IMR-90 (cell line): ENCODE measurements around the gene FGFRL1. TPM values are rescaled to one million over a fixed set of nuclear protein-coding genes. Genes with fewer than 3 reads are reported as not detected.
"Not testable (repeated sequence)": the region's sequence is repeated elsewhere in the genome, so short reads cannot be mapped to it uniquely, and the experiment has no call there.

ENCODE experiments used
- ATAC-seq: fragments of 200-7000 bp; cut with Tn5 transposase; 2 replicates; pipeline ENCODE4 v1.9.1; 2020; ENCODE audit warnings: low read depth, mild to moderate bottlenecking, moderate library complexity
- BruUV-seq: library from RNA; stranded (reverse); fragments of 400-500 nt; replicated peaks from 2 replicates; lab custom pipeline; 2021; lab: Mats Ljungman, UMichigan
- CTCF ChIA-PET: fragments of 300-600 bp; formaldehyde crosslinking; extraction: SDS; loops from one replicate; lab custom pipeline; 2021; ENCODE audit warnings: antibody characterized with exemption; lab: Yijun Ruan, JAX
- POLR2A ChIA-PET: fragments of 300-600 bp; sonication (Branson Sonifier 250); formaldehyde crosslinking; loops from one replicate; lab custom pipeline; 2022; ENCODE audit warnings: antibody characterized with exemption; ENCODE audit not compliant: unreplicated experiment; lab: Charles Lee
- DNase-seq: peaks from one replicate; pipeline ENCODE4 v3.0.0; 2013
- H2AFZ ChIP-seq: replicated peaks from 2 replicates; pipeline ENCODE3; 2013; ENCODE audit warnings: low read length, mild to moderate bottlenecking; ENCODE audit not compliant: poor library complexity
- H2AK5ac ChIP-seq: 2 replicates; pipeline ENCODE4 v1.6.1; 2013; ENCODE audit warnings: low read depth, low read length, inconsistent platforms
- H2AK9ac ChIP-seq: replicated peaks from 2 replicates; pipeline ENCODE3; 2013; ENCODE audit warnings: mild to moderate bottlenecking, low read depth, low read length, moderate library complexity; ENCODE audit not compliant: poor library complexity
- H2BK120ac ChIP-seq: 2 replicates; pipeline ENCODE4 v1.6.1; 2013; ENCODE audit warnings: low read depth, low read length, inconsistent platforms
- H2BK15ac ChIP-seq: 3 replicates; pipeline ENCODE4 v1.6.1; 2013; ENCODE audit warnings: low read depth, low read length, inconsistent platforms
- H2BK20ac ChIP-seq: 2 replicates; pipeline ENCODE4 v1.6.1; 2013; ENCODE audit warnings: low read depth, mild to moderate bottlenecking, inconsistent platforms, low read length, moderate library complexity
- H2BK5ac ChIP-seq: 2 replicates; pipeline ENCODE4 v1.6.1; 2013; ENCODE audit warnings: mild to moderate bottlenecking, low read depth, low read length, inconsistent platforms; ENCODE audit not compliant: poor library complexity, severe bottlenecking
- H3K14ac ChIP-seq: replicated peaks from 2 replicates; pipeline ENCODE4 v1.6.1; 2013; ENCODE audit warnings: low read depth, low read length, inconsistent platforms
- H3K18ac ChIP-seq: 2 replicates; pipeline ENCODE4 v1.6.1; 2013; ENCODE audit warnings: low read depth, low read length, control low read depth
- H3K23ac ChIP-seq: 2 replicates; pipeline ENCODE4 v1.6.1; 2013; ENCODE audit warnings: low read depth, low read length, inconsistent platforms
- H3K27ac ChIP-seq: 2 replicates; pipeline ENCODE4 v1.5.1; 2013; ENCODE audit warnings: mild to moderate bottlenecking, control low read depth, low read length; ENCODE audit not compliant: insufficient read depth
- H3K27me3 ChIP-seq: 2 replicates; pipeline ENCODE4 v1.6.1; 2013; ENCODE audit warnings: low read length; ENCODE audit not compliant: control insufficient read depth, insufficient read depth
- H3K36me3 ChIP-seq: 2 replicates; pipeline ENCODE4 v1.6.1; 2013; ENCODE audit warnings: low read length, mixed read lengths; ENCODE audit not compliant: control insufficient read depth, insufficient read depth
- H3K4ac ChIP-seq: 2 replicates; pipeline ENCODE4 v1.6.1; 2013; ENCODE audit warnings: low read depth, low read length, inconsistent platforms
- H3K4me1 ChIP-seq: 2 replicates; pipeline ENCODE4 v1.6.1; 2013; ENCODE audit warnings: low read length, mixed read lengths; ENCODE audit not compliant: control insufficient read depth, insufficient read depth
- H3K4me2 ChIP-seq: 2 replicates; pipeline ENCODE4 v1.6.1; 2013; ENCODE audit warnings: low read depth, mild to moderate bottlenecking, control low read depth, low read length, moderate library complexity
- H3K4me3 ChIP-seq: 2 replicates; pipeline ENCODE4 v1.5.1; 2013; ENCODE audit warnings: low read depth, mild to moderate bottlenecking, control low read depth, low read length, moderate library complexity; ENCODE audit not compliant: insufficient read depth
- H3K56ac ChIP-seq: 2 replicates; pipeline ENCODE4 v1.6.1; 2013; ENCODE audit warnings: low read length, inconsistent platforms; ENCODE audit not compliant: insufficient read depth; ENCODE audit errors: extremely low read depth
- H3K79me1 ChIP-seq, 2 experiments: 2 replicates each; pipeline ENCODE4 v1.6.1; 2013; ENCODE audit warnings: low read length in 2 of 2, inconsistent platforms in 1 of 2, low read depth in 1 of 2
- H3K9ac ChIP-seq: 2 replicates; pipeline ENCODE4 v1.6.1; 2013; ENCODE audit warnings: low read depth, low read length, control low read depth
- H3K9me1 ChIP-seq: 2 replicates; pipeline ENCODE4 v1.6.1; 2013; ENCODE audit warnings: low read length, inconsistent platforms; ENCODE audit not compliant: insufficient read depth
- H3K9me3 ChIP-seq: 2 replicates; pipeline ENCODE4 v1.6.1; 2013; ENCODE audit warnings: low read length; ENCODE audit not compliant: control insufficient read depth, insufficient read depth
- H4K20me1 ChIP-seq: 2 replicates; pipeline ENCODE4 v1.6.1; 2013; ENCODE audit warnings: low read length, inconsistent platforms; ENCODE audit not compliant: insufficient read depth
- H4K5ac ChIP-seq: 2 replicates; pipeline ENCODE4 v1.6.1; 2013; ENCODE audit warnings: mild to moderate bottlenecking, low read depth, low read length, control low read depth
- H4K8ac ChIP-seq, 2 experiments: 2 replicates each; pipeline ENCODE4 v1.6.1; 2013; ENCODE audit warnings: low read depth in 2 of 2, low read length in 2 of 2, control low read depth in 1 of 2, inconsistent platforms in 1 of 2
- H4K91ac ChIP-seq: 2 replicates; pipeline ENCODE4 v1.6.1; 2013; ENCODE audit warnings: low read depth, low read length, inconsistent platforms; ENCODE audit not compliant: insufficient read depth
- BHLHE40 ChIP-seq: fragments of 150-350 bp; IDR thresholded peaks from 2 replicates; pipeline ENCODE4 v1.6.1; 2016; ENCODE audit warnings: mild to moderate bottlenecking, low read depth, low read length
- MXI1 ChIP-seq: IDR thresholded peaks from 2 replicates; pipeline ENCODE4 v1.6.1; 2012; ENCODE audit warnings: low read depth, mild to moderate bottlenecking, low read length, moderate library complexity, borderline replicate concordance
- POLR2A ChIP-seq: IDR thresholded peaks from 2 replicates; pipeline ENCODE4 v1.6.1; 2012; ENCODE audit warnings: mild to moderate bottlenecking, low read depth, low read length
- RAD21 ChIP-seq: IDR thresholded peaks from 2 replicates; pipeline ENCODE4 v1.6.1; 2012; ENCODE audit warnings: low read length, improper control_type of control experiment
- RCOR1 ChIP-seq: IDR thresholded peaks from 2 replicates; pipeline ENCODE4 v1.6.1; 2012; ENCODE audit warnings: mild to moderate bottlenecking, low read length, improper control_type of control experiment; ENCODE audit not compliant: insufficient replicate concordance
- SMC3 ChIP-seq: fragments of 150-350 bp; IDR thresholded peaks from 2 replicates; pipeline ENCODE4 v1.6.1; 2016; ENCODE audit warnings: low read depth, mild to moderate bottlenecking, antibody characterized with exemption, low read length, moderate library complexity
- WGBS, 2 experiments: methylation state at CpG; one replicate each; pipeline versions ENCODE4 v1.1.5 to v1.1.7; 2013; ENCODE audit warnings: missing lambda C conversion rate in 2 of 2; ENCODE audit not compliant: insufficient read length in 1 of 2; ENCODE audit errors: extremely low coverage in 2 of 2; 5-methylcytosine and 5-hydroxymethylcytosine counted together
- dilution Hi-C: fragments of 300-500 bp; cut with HindIII; formaldehyde crosslinking; loops from one replicate; pipeline ENCODE4 v1.14.3; 2018; ENCODE audit warnings: low sequenced_read_pairs; ENCODE audit not compliant: unreplicated experiment
- in situ Hi-C: fragments of 300-500 bp; cut with MboI; formaldehyde crosslinking; loops from 3 replicates; pipeline ENCODE4 v1.14.3; 2019; ENCODE audit warnings: low sequenced_read_pairs, inconsistent platforms, mixed read lengths
- intact Hi-C: fragments of 100-400 bp; cut with micrococcal nuclease; formaldehyde crosslinking; loops from 2 replicates; pipeline ENCODE4 v1.10.0; 2022
- polyA plus RNA-seq, 3 experiments: library from polyadenylated mRNA; depleted of rRNA; stranded (reverse); fragments of >200 nt; gene quantifications; 2 replicates each; pipeline ENCODE4 v1.2.3, GENCODE V29; 2012; ENCODE audit warnings: low replicate concordance in 1 of 3
- total RNA-seq: library from RNA; depleted of rRNA; stranded (reverse); fragments of >200 nt; gene quantifications from 2 replicates; pipeline ENCODE4 v1.2.3, GENCODE V29; 2012

The FGFRL1 gene
- total and polyA plus RNA-seq, 2 of the 4 experiments (the other 2 are of a cell fraction), result 49.3 to 78.8 TPM

DNA sequence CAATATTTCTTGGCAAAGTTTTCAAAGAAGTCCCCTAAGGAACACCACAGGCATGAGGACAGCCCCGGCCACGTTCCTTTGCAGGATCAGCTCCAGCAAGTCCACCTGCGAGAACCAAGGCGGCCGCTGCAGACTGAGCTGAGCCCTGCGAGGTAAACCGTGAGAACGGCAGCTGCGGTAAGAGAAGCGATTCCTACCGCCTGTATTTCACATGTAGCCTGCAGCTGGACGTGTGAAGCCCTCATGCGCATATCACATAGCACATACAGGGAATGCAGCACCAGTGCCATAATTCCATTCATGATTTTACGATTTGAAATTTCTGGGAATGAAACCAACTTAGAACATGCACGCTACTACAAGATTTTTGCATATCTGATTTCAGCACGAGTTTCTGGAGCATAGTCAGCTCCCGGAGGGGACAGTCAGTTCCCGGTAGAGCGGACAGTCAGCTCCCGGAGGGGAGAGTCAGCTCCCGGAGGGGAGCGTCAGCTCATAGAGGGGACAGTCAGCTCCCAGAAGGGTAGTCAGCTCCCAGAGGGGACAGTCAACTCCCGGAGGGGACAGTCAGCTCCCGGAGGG is 41.7 kb downstream of the FGFRL1 start:
- no peak overlapping the region for H4K91ac ChIP-seq
- peaks cover 40% of the 10 kb centered on the region for H3K27me3 ChIP-seq
- ChIA-PET CTCF (no interaction called here), POLR2A (no interaction called here)
- ATAC-seq (peak; percentile 81), DNase-seq (peak; percentile 86)
- no peak overlapping the region for H2AK9ac ChIP-seq
- no peak overlapping the region for H3K18ac ChIP-seq
- in situ Hi-C loops (no loop called here), intact Hi-C loops (no loop called here), dilution Hi-C loops (no loop called here)
- H2AK5ac ChIP-seq, result no peak overlapping the region
- H3K4me1 ChIP-seq, result peaks cover 5% of the 10 kb centered on the region; the same call in 1 of the 2 replicates
- no peaks in the 10 kb centered on the region for H3K79me1 ChIP-seq
- H2BK20ac ChIP-seq, result no peak overlapping the region
- H3K36me3 ChIP-seq, result no peaks in the 10 kb centered on the region
- no peak overlapping the region for H4K8ac ChIP-seq
- no peak overlapping the region; the same call in 1 of the 2 replicates for H3K23ac ChIP-seq
- 32% methylated on average over 5 of the region's 24 CpGs; no CpG with 5 or more reads in 1 of the 2 experiments for WGBS, 2 experiments
- H3K56ac ChIP-seq, result no peak overlapping the region
- H3K4ac ChIP-seq, result no peak overlapping the region
- no peak overlapping the region for H2BK15ac ChIP-seq
- peak overlapping the region; percentile 1 for H3K4me2 ChIP-seq
- no peaks in the 10 kb centered on the region for H4K20me1 ChIP-seq
- H2BK120ac ChIP-seq, result no peak overlapping the region
- H3K4me3 ChIP-seq, result no peak overlapping the region
- H3K9ac ChIP-seq, result no peak overlapping the region
- no peak overlapping the region for H3K14ac ChIP-seq
- H3K9me3 ChIP-seq, result 0 out of 2 replicates have a peak, but pooled peaks cover 2% of the 10 kb centered on the region
- no peak overlapping the region for H2AFZ ChIP-seq
- H3K27ac ChIP-seq, result no peak overlapping the region
- TF ChIP-seq BHLHE40 (peak; percentile 77), RAD21 (no peak), RCOR1 (no peak), POLR2A (no peak), SMC3 (no peak), MXI1 (peak; percentile 15; the same call in 1 of the 2 replicates)
- H4K5ac ChIP-seq, result no peak overlapping the region
- H2BK5ac ChIP-seq, result no peak overlapping the region
- H3K9me1 ChIP-seq, result no peaks in the 10 kb centered on the region
- BruUV-seq, result no TSS peak

DNA sequence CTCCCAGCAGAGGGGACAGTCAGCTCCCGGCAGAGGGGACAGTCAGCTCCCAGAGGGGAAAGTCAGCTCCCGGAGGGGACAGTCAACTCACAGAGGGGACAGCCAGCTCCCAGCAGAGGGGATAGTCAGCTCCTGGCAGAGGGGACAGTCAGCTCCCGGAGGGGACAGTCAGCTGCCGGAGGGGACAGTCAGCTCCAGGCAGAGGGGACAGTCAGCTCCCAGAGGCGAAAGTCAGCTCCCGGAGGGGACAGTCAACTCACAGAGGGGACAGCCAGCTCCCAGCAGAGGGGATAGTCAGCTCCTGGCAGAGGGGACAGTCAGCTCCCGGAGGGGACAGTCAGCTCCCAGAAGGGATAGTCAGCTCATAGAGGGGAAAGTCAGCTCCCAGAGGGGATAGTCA is 42.5 kb downstream of the FGFRL1 start:
- in situ Hi-C loops, ATAC-seq, H2BK120ac ChIP-seq, H3K18ac ChIP-seq, H4K5ac ChIP-seq, DNase-seq, H3K14ac ChIP-seq, H2BK20ac ChIP-seq, H3K4me2 ChIP-seq, dilution Hi-C loops, H3K79me1 ChIP-seq, H4K8ac ChIP-seq, H3K56ac ChIP-seq, H3K23ac ChIP-seq, H3K36me3 ChIP-seq, H3K9me3 ChIP-seq, CTCF ChIA-PET, H2BK5ac ChIP-seq, H2BK15ac ChIP-seq, H3K4ac ChIP-seq, H4K91ac ChIP-seq, H2AK5ac ChIP-seq, BruUV-seq, H3K27ac ChIP-seq, H3K4me3 ChIP-seq, H3K4me1 ChIP-seq, H2AFZ ChIP-seq, H3K9me1 ChIP-seq, H4K20me1 ChIP-seq, H3K9ac ChIP-seq, intact Hi-C loops, POLR2A ChIA-PET, H2AK9ac ChIP-seq: not testable (repeated sequence)
- 81% methylated on average over 2 of the region's 7 CpGs; no CpG with 5 or more reads in 1 of the 2 experiments for WGBS, 2 experiments
- peaks cover 47% of the 10 kb centered on the region for H3K27me3 ChIP-seq
